ENCODE measurements around the gene VWC2.

The VWC2 gene

GRCh38 chr7:49797987-49798660, 24.7 kb downstream of the VWC2 start:
- H3K27ac Mint-ChIP-seq = no peak overlapping the region
- H3K4me3 Mint-ChIP-seq = no peak overlapping the region
- DNase-seq (ENCODE audit: low spot score) = no peak
- no peaks in the 10 kb centered on the region for H3K4me1 Mint-ChIP-seq (ENCODE audit: low read depth)
- no peaks in the 10 kb centered on the region for H3K27me3 Mint-ChIP-seq (ENCODE audit: low read depth)
- no peaks in the 10 kb centered on the region for H3K36me3 Mint-ChIP-seq (ENCODE audit: low read depth)
- H3K9me3 Mint-ChIP-seq = no peaks in the 10 kb centered on the region

- no peak for DNase-seq (ENCODE audit: low spot score)
- Mint-ChIP-seq H3K27ac (no peak overlapping the region), H3K27me3 (ENCODE audit: low read depth) (no peaks in the 10 kb centered on the region), H3K4me1 (ENCODE audit: low read depth) (no peaks in the 10 kb centered on the region), H3K4me3 (no peak overlapping the region), H3K9me3 (no peaks in the 10 kb centered on the region), H3K36me3 (ENCODE audit: low read depth) (no peaks in the 10 kb centered on the region)
These were observed 26.6 kb downstream of the VWC2 start for GRCh38 chr7:49800031-49800430.

DNA sequence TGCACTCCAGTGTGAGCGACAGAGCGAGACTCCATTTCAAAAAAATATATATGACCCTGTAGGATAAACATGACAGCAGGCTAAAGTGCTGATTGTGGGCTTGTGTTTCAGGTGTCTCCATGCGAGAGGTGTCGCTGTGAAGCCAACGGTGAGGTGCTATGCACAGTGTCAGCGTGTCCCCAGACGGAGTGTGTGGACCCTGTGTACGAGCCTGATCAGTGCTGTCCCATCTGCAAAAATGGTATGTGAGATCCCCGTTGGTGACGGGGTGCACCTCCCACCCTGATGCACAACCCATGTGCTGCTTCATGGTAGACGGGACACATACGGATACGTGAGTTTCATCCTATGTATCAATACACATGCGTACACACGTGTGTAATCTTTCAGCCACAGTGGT, 29.2 kb downstream of the VWC2 start:
- H3K4me3 Mint-ChIP-seq = no peak overlapping the region
- no peaks in the 10 kb centered on the region for H3K9me3 Mint-ChIP-seq
- H3K36me3 Mint-ChIP-seq (ENCODE audit: low read depth) = no peaks in the 10 kb centered on the region
- no peaks in the 10 kb centered on the region for H3K4me1 Mint-ChIP-seq (ENCODE audit: low read depth)
- H3K27ac Mint-ChIP-seq = no peak overlapping the region
- no peak for DNase-seq (ENCODE audit: low spot score)
- H3K27me3 Mint-ChIP-seq (ENCODE audit: low read depth) = no peaks in the 10 kb centered on the region

GRCh38 chr7:49803812-49804211, 30.4 kb downstream of the VWC2 start:
- H3K4me1 Mint-ChIP-seq (ENCODE audit: low read depth) = no peaks in the 10 kb centered on the region
- no peaks in the 10 kb centered on the region for H3K36me3 Mint-ChIP-seq (ENCODE audit: low read depth)
- H3K27ac Mint-ChIP-seq = no peak overlapping the region
- no peaks in the 10 kb centered on the region for H3K27me3 Mint-ChIP-seq (ENCODE audit: low read depth)
- no peaks in the 10 kb centered on the region for H3K9me3 Mint-ChIP-seq
- DNase-seq (ENCODE audit: low spot score) = no peak
- H3K4me3 Mint-ChIP-seq = no peak overlapping the region

DNA sequence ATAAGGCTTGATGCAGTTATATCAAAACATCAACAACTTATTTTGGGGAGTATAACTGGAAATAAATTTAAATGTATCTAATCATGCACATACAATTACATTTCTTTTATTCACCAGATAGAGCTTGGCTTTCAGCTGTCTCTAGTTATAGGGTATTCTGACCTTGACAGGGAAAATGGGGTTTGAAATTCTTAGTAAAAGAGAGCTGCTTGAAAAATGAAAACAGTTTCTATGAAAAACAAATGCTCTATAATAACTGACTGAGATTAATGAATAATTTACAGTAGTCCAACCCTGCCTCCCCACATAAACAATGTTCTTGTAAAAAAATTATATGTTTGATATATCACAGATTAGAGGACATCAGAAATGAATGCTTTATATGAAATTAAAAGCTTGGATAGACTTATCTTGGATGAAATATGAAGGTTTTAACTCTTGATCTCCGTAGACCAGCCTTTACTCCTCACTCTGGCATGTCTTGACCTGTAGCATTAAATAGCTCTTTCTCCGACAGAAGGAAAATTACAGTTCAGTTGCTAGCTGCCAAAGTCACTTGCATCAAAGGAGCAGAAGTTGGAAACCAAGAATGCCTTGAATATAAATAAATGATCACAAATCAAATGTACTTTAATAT, 32.1 kb downstream of the VWC2 start:
- no peaks in the 10 kb centered on the region for H3K4me1 Mint-ChIP-seq (ENCODE audit: low read depth)
- H3K27me3 Mint-ChIP-seq (ENCODE audit: low read depth) = no peaks in the 10 kb centered on the region
- no peak for DNase-seq (ENCODE audit: low spot score)
- H3K27ac Mint-ChIP-seq = no peak overlapping the region
- H3K9me3 Mint-ChIP-seq = no peaks in the 10 kb centered on the region
- H3K4me3 Mint-ChIP-seq = no peak overlapping the region
- H3K36me3 Mint-ChIP-seq (ENCODE audit: low read depth) = no peaks in the 10 kb centered on the region

DNA sequence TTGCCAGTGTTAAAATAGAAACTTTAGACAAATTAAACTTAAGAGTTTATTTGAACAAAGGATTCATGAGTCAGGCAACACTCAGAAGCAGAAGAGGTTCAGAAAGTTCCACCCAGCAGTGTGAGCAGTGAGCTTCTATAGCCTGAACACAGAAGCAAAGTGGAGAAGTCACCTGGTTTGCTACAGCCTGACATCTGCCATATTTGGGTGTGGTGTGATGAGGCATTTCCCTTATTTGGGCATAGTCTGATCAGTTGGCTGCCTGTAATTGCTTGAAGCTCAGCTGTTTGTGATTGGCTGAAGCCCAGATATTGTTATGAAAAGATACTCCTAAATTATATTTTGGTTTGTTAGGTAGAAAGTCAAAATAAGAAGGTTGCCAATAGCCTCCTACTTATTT, 39.1 kb downstream of the VWC2 start:
- no peak for DNase-seq (ENCODE audit: low spot score)
- Mint-ChIP-seq H3K27me3 (ENCODE audit: low read depth) (no peaks in the 10 kb centered on the region), H3K4me1 (ENCODE audit: low read depth) (no peaks in the 10 kb centered on the region), H3K4me3 (no peak overlapping the region), H3K36me3 (ENCODE audit: low read depth) (no peaks in the 10 kb centered on the region), H3K9me3 (no peaks in the 10 kb centered on the region), H3K27ac (no peak overlapping the region)

GRCh38 chr7:49817279-49817678, 43.8 kb downstream of the VWC2 start:
- H3K36me3 Mint-ChIP-seq (ENCODE audit: low read depth) = no peaks in the 10 kb centered on the region
- H3K4me3 Mint-ChIP-seq = no peak overlapping the region
- H3K9me3 Mint-ChIP-seq = no peaks in the 10 kb centered on the region
- H3K4me1 Mint-ChIP-seq (ENCODE audit: low read depth) = no peaks in the 10 kb centered on the region
- no peak for DNase-seq (ENCODE audit: low spot score)
- no peak overlapping the region for H3K27ac Mint-ChIP-seq
- no peaks in the 10 kb centered on the region for H3K27me3 Mint-ChIP-seq (ENCODE audit: low read depth)

DNA sequence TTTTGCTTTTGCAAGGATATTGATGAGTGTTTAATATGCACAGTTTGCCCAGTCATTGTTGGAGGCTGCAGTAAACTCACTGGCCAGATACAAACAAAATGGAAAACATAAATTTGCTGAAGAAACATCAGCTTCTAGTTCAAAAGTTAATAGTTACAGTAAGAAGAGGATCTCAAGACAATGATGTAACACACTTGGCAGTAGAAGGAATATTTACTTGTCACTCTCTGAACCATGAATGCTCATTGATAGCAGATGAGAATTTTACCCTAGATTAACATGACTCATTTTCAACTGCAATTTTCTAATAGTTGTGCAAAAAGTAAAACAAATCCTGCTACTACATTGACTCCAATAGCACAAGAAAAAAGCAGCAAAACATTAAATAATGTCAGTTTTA, 47.7 kb downstream of the VWC2 start:
- no peaks in the 10 kb centered on the region for H3K36me3 Mint-ChIP-seq (ENCODE audit: low read depth)
- no peak for DNase-seq (ENCODE audit: low spot score)
- no peaks in the 10 kb centered on the region for H3K27me3 Mint-ChIP-seq (ENCODE audit: low read depth)
- no peak overlapping the region for H3K4me3 Mint-ChIP-seq
- H3K27ac Mint-ChIP-seq = no peak overlapping the region
- H3K9me3 Mint-ChIP-seq = no peaks in the 10 kb centered on the region
- H3K4me1 Mint-ChIP-seq (ENCODE audit: low read depth) = no peaks in the 10 kb centered on the region

DNA sequence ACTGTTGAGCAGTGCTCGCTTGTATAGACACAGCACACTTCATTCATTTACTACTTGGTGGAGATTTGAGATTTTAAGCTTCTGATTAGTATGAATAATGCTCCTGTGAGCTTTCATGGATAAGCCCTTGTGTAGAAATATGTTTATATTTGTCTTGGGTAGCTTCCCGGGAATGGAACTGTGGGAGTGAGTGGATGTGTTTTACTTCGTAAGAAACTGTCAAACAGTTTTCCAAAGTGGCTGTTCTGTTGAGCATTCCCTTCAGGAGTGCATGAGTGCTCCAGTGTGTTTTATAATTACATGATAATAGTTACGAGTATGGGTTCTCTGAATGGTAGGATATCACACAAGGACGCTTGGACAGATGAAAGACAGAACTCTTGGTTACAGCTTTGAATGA, 49.4 kb downstream of the VWC2 start:
- Mint-ChIP-seq H3K9me3 (no peaks in the 10 kb centered on the region), H3K36me3 (ENCODE audit: low read depth) (no peaks in the 10 kb centered on the region), H3K4me3 (no peak overlapping the region), H3K27ac (no peak overlapping the region), H3K27me3 (ENCODE audit: low read depth) (no peaks in the 10 kb centered on the region), H3K4me1 (ENCODE audit: low read depth) (no peaks in the 10 kb centered on the region)
- no peak for DNase-seq (ENCODE audit: low spot score)

DNA sequence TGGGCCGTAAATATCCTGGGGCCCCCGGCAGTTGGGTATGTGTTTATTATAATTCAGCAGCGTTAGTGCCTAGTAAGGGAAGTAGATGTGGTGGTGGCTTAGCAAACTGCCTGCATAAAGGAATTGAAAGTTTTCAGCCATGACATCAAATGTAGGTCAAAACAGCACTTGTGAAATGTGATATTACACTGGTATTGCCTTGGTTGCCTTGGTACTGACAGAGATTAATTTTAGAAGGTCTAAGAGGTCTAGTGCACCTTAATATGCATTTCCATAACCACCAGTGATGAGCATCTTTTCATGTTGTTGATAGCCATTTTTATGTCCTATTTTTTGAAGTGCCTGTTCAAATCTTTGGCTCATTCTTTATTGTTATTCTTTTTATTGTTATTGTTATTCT, 50.1 kb downstream of the VWC2 start:
- DNase-seq (ENCODE audit: low spot score) = no peak
- no peaks in the 10 kb centered on the region for H3K4me1 Mint-ChIP-seq (ENCODE audit: low read depth)
- H3K9me3 Mint-ChIP-seq = no peaks in the 10 kb centered on the region
- no peaks in the 10 kb centered on the region for H3K36me3 Mint-ChIP-seq (ENCODE audit: low read depth)
- no peak overlapping the region for H3K27ac Mint-ChIP-seq
- no peak overlapping the region for H3K4me3 Mint-ChIP-seq
- no peaks in the 10 kb centered on the region for H3K27me3 Mint-ChIP-seq (ENCODE audit: low read depth)

GRCh38 chr7:49839863-49840645, 66.6 kb downstream of the VWC2 start:
- H3K27ac Mint-ChIP-seq = no peak overlapping the region
- H3K27me3 Mint-ChIP-seq (ENCODE audit: low read depth) = peaks cover 2% of the 10 kb centered on the region
- H3K36me3 Mint-ChIP-seq (ENCODE audit: low read depth) = no peaks in the 10 kb centered on the region
- no peak overlapping the region for H3K4me3 Mint-ChIP-seq
- H3K4me1 Mint-ChIP-seq (ENCODE audit: low read depth) = no peaks in the 10 kb centered on the region
- no peak for DNase-seq (ENCODE audit: low spot score)
- no peaks in the 10 kb centered on the region for H3K9me3 Mint-ChIP-seq

DNA sequence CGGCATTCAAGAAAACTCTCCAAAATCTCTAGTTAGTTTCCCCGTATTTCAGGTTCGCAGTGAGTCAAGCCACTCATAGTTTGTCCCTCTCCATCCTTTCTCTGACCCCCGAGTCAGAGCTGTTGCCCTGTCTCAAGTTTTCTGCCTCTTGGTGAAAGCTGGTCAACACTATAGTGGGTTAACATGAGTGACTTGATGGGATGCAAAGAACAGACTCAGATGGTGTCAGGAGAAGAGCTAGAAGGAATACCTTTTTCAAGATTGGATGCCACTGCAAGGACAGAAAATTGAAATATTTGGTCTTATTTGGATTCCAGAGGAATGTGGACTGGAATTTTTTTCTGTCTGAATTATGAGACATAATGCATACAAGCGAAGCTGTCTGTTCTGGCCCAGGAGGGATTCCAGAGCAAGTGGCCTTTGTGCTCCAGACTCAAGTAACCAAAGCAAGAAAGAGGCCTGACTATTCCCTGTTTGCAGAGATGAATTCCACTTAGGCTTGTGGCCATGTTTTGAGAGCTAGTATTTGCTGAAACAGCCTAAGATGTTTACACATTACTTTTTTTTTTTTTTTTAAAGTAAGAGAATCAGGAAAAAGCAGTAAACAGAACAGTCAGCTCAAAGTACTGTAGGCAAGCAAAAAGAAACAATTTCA, 67.4 kb downstream of the VWC2 start:
- no peaks in the 10 kb centered on the region for H3K9me3 Mint-ChIP-seq
- peaks cover 2% of the 10 kb centered on the region for H3K27me3 Mint-ChIP-seq (ENCODE audit: low read depth)
- no peak for DNase-seq (ENCODE audit: low spot score)
- no peak overlapping the region for H3K27ac Mint-ChIP-seq
- H3K4me1 Mint-ChIP-seq (ENCODE audit: low read depth) = no peaks in the 10 kb centered on the region
- no peaks in the 10 kb centered on the region for H3K36me3 Mint-ChIP-seq (ENCODE audit: low read depth)
- no peak overlapping the region for H3K4me3 Mint-ChIP-seq

DNA sequence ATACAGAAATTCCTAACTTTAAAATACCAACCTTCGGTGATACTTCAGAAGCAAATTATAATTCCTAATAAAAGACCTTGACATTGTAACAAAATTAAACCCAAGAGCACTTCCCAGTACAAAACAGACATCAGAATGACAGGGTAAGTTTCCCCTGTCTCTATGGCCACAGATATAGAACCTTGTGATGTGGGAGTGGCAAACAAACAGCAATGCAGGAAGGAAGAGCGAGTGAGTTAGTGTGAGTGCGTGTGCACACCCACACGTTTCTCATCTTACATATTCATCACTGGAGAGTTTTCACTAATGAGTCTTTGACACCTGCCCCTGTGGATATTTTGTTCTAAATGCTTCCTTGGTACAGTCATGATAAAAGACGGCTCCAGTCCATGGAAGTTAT, 72.2 kb downstream of the VWC2 start:
- no peak overlapping the region for H3K27ac Mint-ChIP-seq
- no peaks in the 10 kb centered on the region for H3K36me3 Mint-ChIP-seq (ENCODE audit: low read depth)
- no peaks in the 10 kb centered on the region for H3K9me3 Mint-ChIP-seq
- H3K4me1 Mint-ChIP-seq (ENCODE audit: low read depth) = no peaks in the 10 kb centered on the region
- no peaks in the 10 kb centered on the region for H3K27me3 Mint-ChIP-seq (ENCODE audit: low read depth)
- DNase-seq (ENCODE audit: low spot score) = no peak
- no peak overlapping the region for H3K4me3 Mint-ChIP-seq

- no peaks in the 10 kb centered on the region for H3K9me3 Mint-ChIP-seq
- H3K36me3 Mint-ChIP-seq (ENCODE audit: low read depth) = no peaks in the 10 kb centered on the region
These were observed 74.9 kb downstream of the VWC2 start for GRCh38 chr7:49848211-49848841.

More at GRCh38 chr7:49848211-49848841, 74.9 kb downstream of the VWC2 start:
- Mint-ChIP-seq H3K27ac (no peak overlapping the region), H3K27me3 (ENCODE audit: low read depth) (no peaks in the 10 kb centered on the region), H3K4me3 (no peak overlapping the region), H3K4me1 (ENCODE audit: low read depth) (no peaks in the 10 kb centered on the region)
- no peak for DNase-seq (ENCODE audit: low spot score)
